Endothelial cell of umbilical vein (primary cell): ENCODE results near the gene KCNE1. TPM values are rescaled to one million over a fixed set of nuclear protein-coding genes. Genes with fewer than 3 reads are reported as not detected.

ENCODE experiments used
- BruUV-seq: library from RNA; stranded (reverse); fragments of 400-500 nt; replicated peaks from 2 replicates; lab custom pipeline; 2021; lab: Mats Ljungman, UMichigan
- CTCF ChIA-PET: fragments of 300-600, 350-600 bp; sonication (Branson Sonifier 250); formaldehyde crosslinking; loops from one replicate; lab custom pipeline; 2021; ENCODE audit warnings: antibody characterized with exemption, inconsistent platforms; lab: Charles Lee
- POLR2A ChIA-PET: fragments of 300-600, 350-600 bp; sonication (Branson Sonifier 250); formaldehyde crosslinking; loops from one replicate; lab custom pipeline; 2021; ENCODE audit warnings: antibody characterized with exemption, inconsistent platforms; lab: Charles Lee
- DNase-seq: peaks from one replicate; pipeline ENCODE4 v3.0.0-alpha.2; 2011; ENCODE audit warnings: low read depth, low spot score
- FAIRE-seq: peaks from 2 replicates; lab custom pipeline; 2011; peaks lifted over from hg19 to GRCh38; lab: Jason Lieb, UNC
- H2AFZ ChIP-seq: 2 replicates; pipeline ENCODE4 v1.6.0; 2012; ENCODE audit warnings: low read depth, low read length, control low read depth, inconsistent platforms
- H3K27ac ChIP-seq: 2 replicates; pipeline ENCODE4 v1.5.1; 2011; ENCODE audit warnings: low read depth, mild to moderate bottlenecking, control low read depth, low read length, moderate library complexity; ENCODE audit not compliant: insufficient read depth
- H3K27me3 ChIP-seq, 2 experiments: 2 replicates each; pipeline versions ENCODE4 v1.6.0 to v1.6.1; 2011; ENCODE audit warnings: low read length in 2 of 2, mixed read lengths in 1 of 2; ENCODE audit not compliant: control insufficient read depth in 2 of 2, insufficient read depth in 2 of 2
- H3K36me3 ChIP-seq, 2 experiments: 2 replicates in 1 of 2; 3 replicates in 1 of 2; pipeline ENCODE4 v1.5.1; 2011; ENCODE audit warnings: low read length in 2 of 2, mild to moderate bottlenecking in 1 of 2, moderate library complexity in 1 of 2; ENCODE audit not compliant: control insufficient read depth in 2 of 2, insufficient read depth in 2 of 2; ENCODE audit errors: extremely low read depth in 1 of 2
- H3K4me1 ChIP-seq: 3 replicates; pipeline ENCODE4 v1.5.1; 2011; ENCODE audit warnings: mild to moderate bottlenecking, low read length; ENCODE audit not compliant: control insufficient read depth, insufficient read depth; ENCODE audit errors: extremely low read depth
- H3K4me2 ChIP-seq: 2 replicates; pipeline ENCODE4 v1.6.1; 2011; ENCODE audit warnings: low read length, control low read depth, mixed read lengths; ENCODE audit not compliant: insufficient read depth
- H3K4me3 ChIP-seq, 3 experiments: fragments of 200-600 bp in 1 of 3; sonication (generic), shearing (Covaris generic) in 1 of 3; replicated peaks in 1 of 3; 2 replicates each; pipeline ENCODE4 v1.5.1; 2011 to 2016; ENCODE audit warnings: control low read depth in 3 of 3, low read length in 3 of 3, mild to moderate bottlenecking in 2 of 3, inconsistent platforms in 1 of 3, low read depth in 1 of 3, moderate library complexity in 1 of 3; ENCODE audit not compliant: insufficient read depth in 1 of 3
- H3K79me2 ChIP-seq: 2 replicates; pipeline ENCODE4 v1.6.0; 2012; ENCODE audit warnings: low read length, inconsistent platforms; ENCODE audit not compliant: control insufficient read depth, insufficient read depth
- H3K9ac ChIP-seq: replicated peaks from 2 replicates; pipeline ENCODE3; 2011; ENCODE audit warnings: low read length, control low read depth; ENCODE audit not compliant: insufficient read depth; ENCODE audit errors: extremely low read depth
- H3K9me1 ChIP-seq: replicated peaks from 3 replicates; pipeline ENCODE4 v1.6.0; 2011; ENCODE audit warnings: mild to moderate bottlenecking, low read length; ENCODE audit not compliant: control insufficient read depth, insufficient read depth; ENCODE audit errors: extremely low read depth
- H3K9me3 ChIP-seq: replicated peaks from 2 replicates; pipeline ENCODE4 v1.5.1; 2012; ENCODE audit warnings: low read length, inconsistent platforms; ENCODE audit not compliant: control insufficient read depth, insufficient read depth
- H4K20me1 ChIP-seq: replicated peaks from 2 replicates; pipeline ENCODE3; 2011; ENCODE audit warnings: mild to moderate bottlenecking, low read length; ENCODE audit not compliant: control insufficient read depth, insufficient read depth; ENCODE audit errors: extremely low read depth
- CTCF ChIP-seq, 2 donors: IDR thresholded peaks; 1 replicate in 1 of 2; 2 replicates in 1 of 2; pipeline ENCODE4 v1.5.1; 2011; ENCODE audit warnings: low read length in 2 of 2, mild to moderate bottlenecking in 2 of 2, moderate library complexity in 2 of 2, control low read depth in 1 of 2, inconsistent platforms in 1 of 2, low read depth in 1 of 2; ENCODE audit not compliant: insufficient read depth in 1 of 2; ENCODE audit errors: extremely low read depth in 1 of 2
- EZH2 ChIP-seq: IDR thresholded peaks from 2 replicates; pipeline ENCODE4 v1.6.1; 2012; ENCODE audit warnings: borderline replicate concordance, low read depth, mild to moderate bottlenecking, moderate library complexity, low read length, inconsistent platforms; ENCODE audit not compliant: severe bottlenecking
- FOS ChIP-seq: IDR thresholded peaks from 2 replicates; pipeline ENCODE4 v1.6.1; 2011; ENCODE audit warnings: mild to moderate bottlenecking, low read length, moderate library complexity, borderline replicate concordance; ENCODE audit not compliant: insufficient read depth
- GATA2 ChIP-seq: IDR thresholded peaks from 2 replicates; pipeline ENCODE4 v1.7.0; 2011; ENCODE audit warnings: low read depth, mild to moderate bottlenecking, moderate library complexity, mixed read lengths, low read length; ENCODE audit not compliant: insufficient read length, insufficient read depth
- JUN ChIP-seq: IDR thresholded peaks from 2 replicates; pipeline ENCODE4 v1.6.1; 2011; ENCODE audit warnings: borderline replicate concordance, low read depth; ENCODE audit not compliant: insufficient read length, insufficient read depth
- MAX ChIP-seq: IDR thresholded peaks from 2 replicates; pipeline ENCODE4 v1.6.1; 2011; ENCODE audit not compliant: insufficient read depth, insufficient read length
- MYC ChIP-seq: IDR thresholded peaks from one replicate; pipeline ENCODE4 v1.6.1; 2011; ENCODE audit warnings: mild to moderate bottlenecking, low read depth, low read length
- POLR2A ChIP-seq: IDR thresholded peaks from 2 replicates; pipeline ENCODE4 v1.6.1; 2012; ENCODE audit warnings: low read depth, mild to moderate bottlenecking, control low read depth, low read length
- POLR2AphosphoS5 ChIP-seq: IDR thresholded peaks from 2 replicates; pipeline ENCODE4 v1.6.1; 2012; ENCODE audit warnings: low read depth, mild to moderate bottlenecking, control low read depth, low read length, moderate library complexity; ENCODE audit not compliant: insufficient read depth
- dilution Hi-C: fragments of 300-500 bp; cut with MboI; formaldehyde crosslinking; loops from one replicate; pipeline ENCODE4 v1.15.0; 2019; ENCODE audit warnings: low sequenced_read_pairs; ENCODE audit not compliant: extremely low pct_ligation_motif_present
- intact Hi-C: fragments of 100-400 bp; cut with micrococcal nuclease; formaldehyde crosslinking; loops from one replicate; pipeline ENCODE4 v1.10.0; 2022
- polyA plus RNA-seq, 4 experiments: library from polyadenylated mRNA; depleted of rRNA in 3 of 4; stranded (reverse) in 3 of 4; unstranded in 1 of 4; fragments of >200 nt; gene quantifications; 2 replicates each; pipeline versions ENCODE4 v1.2.1 to v1.2.3, GENCODE V29; 2011 to 2012; ENCODE audit warnings: missing spikeins in 1 of 4
- total RNA-seq: library from RNA; stranded (reverse); gene quantifications from 2 replicates; pipeline ENCODE4 v1.2.3, GENCODE V29; 2021

Gene KCNE1
- total and polyA plus RNA-seq, 2 donors (not counting 3 experiments of a cell fraction or from before 2014, with no cell fraction given): 0.10 to 0.38 TPM

- no peak for FAIRE-seq
- TF ChIP-seq FOS: no peak
- no peak for TF ChIP-seq MAX
- TF ChIP-seq POLR2AphosphoS5: no peak
- TF ChIP-seq GATA2: no peak
- no peak for TF ChIP-seq MYC
- TF ChIP-seq CTCF (IDR thresholded peaks at IDR 0.05; ENCODE audit: extremely low read depth in 1 of 2, insufficient read depth in 1 of 2, low read depth in 1 of 2, low read length in 2 of 2): no peak
- TF ChIP-seq EZH2: no peak
- no peak for TF ChIP-seq JUN
- no peak for TF ChIP-seq POLR2A
- no peak overlapping the region for H3K9ac ChIP-seq
- dilution Hi-C loops (no loop called here), intact Hi-C loops (no loop called here)
- DNase-seq: no peak
- no peak overlapping the region for H2AFZ ChIP-seq
- no peaks in the 10 kb centered on the region for H3K9me1 ChIP-seq
- ChIA-PET POLR2A (interaction anchor here (1.6 kb wide), 1 partner anchor 31 kb away, joined by 4 read pairs; no protein-coding TSS in a partner anchor), CTCF (interaction anchor here (0.7 to 4.0 kb wide), 5 partner anchors 10 to 27 kb away, joined by 3 to 19 read pairs (median 6); no protein-coding TSS in a partner anchor)
- peaks cover 11% of the 10 kb centered on the region for H3K4me1 ChIP-seq
- no peaks in the 10 kb centered on the region for H3K9me3 ChIP-seq
- no peak overlapping the region for H3K4me3 ChIP-seq
- H3K36me3 ChIP-seq: no peaks in the 10 kb centered on the region
- H3K27me3 ChIP-seq: no peaks in the 10 kb centered on the region
- H3K79me2 ChIP-seq: no peaks in the 10 kb centered on the region
- no TSS peak for BruUV-seq
- no peaks in the 10 kb centered on the region for H4K20me1 ChIP-seq
- no peak overlapping the region for H3K27ac ChIP-seq
- H3K4me2 ChIP-seq: no peak overlapping the region
Observed at GRCh38 chr21:34558166-34558565, 46.2 kb upstream of the KCNE1 start.
